Loucy (cell line): ENCODE results near the gene TNNI3K.

ENCODE experiments used
- CTCF ChIP-seq: fragments of 200-600 bp; sonication (generic); conservative IDR thresholded peaks from 2 replicates; pipeline ENCODE4 v1.5.1; 2014; ENCODE audit warnings: mild to moderate bottlenecking, antibody characterized with exemption, low read length
- EZH2phosphoT487 ChIP-seq: fragments of 200-600 bp; IDR thresholded peaks from 2 replicates; pipeline ENCODE4 v1.6.1; 2018; ENCODE audit warnings: antibody characterized with exemption, mild to moderate bottlenecking, moderate library complexity, borderline replicate concordance

GRCh38 chr1:74517599-74518051 lies 282.4 kb downstream of the TNNI3K start:
- TF ChIP-seq EZH2phosphoT487 (no peak), CTCF (no peak)
